Measurements from ENCODE around the gene NF2. TPM values are rescaled to one million over a fixed set of nuclear protein-coding genes. Genes with fewer than 3 reads are reported as not detected.

NF2 gene
- total RNA-seq, 1 donor from 2014 or later: 60.1 TPM

- intact Hi-C loops (cut with micrococcal nuclease): no loop called here
These were observed 26.6 kb downstream of the NF2 start for GRCh38 chr22:29629903-29630516.

- intact Hi-C loops (cut with micrococcal nuclease): no loop called here
These were observed 27.6 kb downstream of the NF2 start for GRCh38 chr22:29630987-29631386.

- intact Hi-C loops (cut with micrococcal nuclease): no loop called here
These were observed 28.3 kb downstream of the NF2 start for GRCh38 chr22:29631725-29632124.

GRCh38 chr22:29632672-29633071 lies 29.2 kb downstream of the NF2 start:
- intact Hi-C loops (cut with micrococcal nuclease): no loop called here

GRCh38 chr22:29633514-29634312 lies 30.3 kb downstream of the NF2 start:
- intact Hi-C loops (cut with micrococcal nuclease): no loop called here

- intact Hi-C loops (cut with micrococcal nuclease): loop anchor here (1.0 kb wide), 2 partner anchors 370 to 454 kb away; no protein-coding TSS in a partner anchor
These were observed 31.4 kb downstream of the NF2 start for GRCh38 chr22:29634847-29635246.

- intact Hi-C loops (cut with micrococcal nuclease): loop anchor here (1.0 kb wide), 2 partner anchors 369 to 453 kb away; no protein-coding TSS in a partner anchor
These were observed 32.4 kb downstream of the NF2 start for GRCh38 chr22:29635734-29636357.

- intact Hi-C loops (cut with micrococcal nuclease): no loop called here
These were observed 33.3 kb downstream of the NF2 start for GRCh38 chr22:29636751-29637150.

GRCh38 chr22:29637181-29637580 lies 33.7 kb downstream of the NF2 start:
- intact Hi-C loops (cut with micrococcal nuclease): no loop called here

GRCh38 chr22:29638678-29639077 lies 35.2 kb downstream of the NF2 start:
- intact Hi-C loops (cut with micrococcal nuclease): no loop called here

- intact Hi-C loops (cut with micrococcal nuclease): no loop called here
These were observed 35.7 kb downstream of the NF2 start for GRCh38 chr22:29639096-29639495.

GRCh38 chr22:29641042-29641699 lies 37.7 kb downstream of the NF2 start:
- intact Hi-C loops (cut with micrococcal nuclease): no loop called here

- intact Hi-C loops (cut with micrococcal nuclease): loop anchor here (1.0 kb wide), 1 partner anchor 52 kb away; no protein-coding TSS in a partner anchor
These were observed 38.4 kb downstream of the NF2 start for GRCh38 chr22:29641700-29642330.

GRCh38 chr22:29642694-29643093 lies 39.3 kb downstream of the NF2 start:
- intact Hi-C loops (cut with micrococcal nuclease): loop anchor here (1.0 kb wide), 1 partner anchor 52 kb away; no protein-coding TSS in a partner anchor

- intact Hi-C loops (cut with micrococcal nuclease): no loop called here
These were observed 44.7 kb downstream of the NF2 start for GRCh38 chr22:29647954-29648737.

- intact Hi-C loops (cut with micrococcal nuclease): no loop called here
These were observed 46.9 kb downstream of the NF2 start for GRCh38 chr22:29650370-29650769.

GRCh38 chr22:29651652-29652051 lies 48.2 kb downstream of the NF2 start:
- intact Hi-C loops (cut with micrococcal nuclease): no loop called here

GRCh38 chr22:29654420-29654819 lies 51.0 kb downstream of the NF2 start:
- intact Hi-C loops (cut with micrococcal nuclease): no loop called here

GRCh38 chr22:29654882-29655281 lies 51.4 kb downstream of the NF2 start:
- intact Hi-C loops (cut with micrococcal nuclease): no loop called here

GRCh38 chr22:29658176-29658575 lies 54.7 kb downstream of the NF2 start:
- intact Hi-C loops (cut with micrococcal nuclease): no loop called here

Measured in T-helper 1 cell treated with Interleukin-12 subunit alpha and Interleukin-12 subunit beta and Interleukin-4 antibody, amounts not matched to agents 30 ng/mL and 1 ng/mL, for 36 hours (primary cell).